HG02870 (cell line): ENCODE data around the gene CXCL14.

ENCODE experiments used
- ATAC-seq: cut with Tn5 transposase; IDR thresholded peaks from one replicate; pipeline ENCODE4 v1.9.1; 2021; ENCODE audit warnings: mild to moderate bottlenecking, moderate library complexity; ENCODE audit not compliant: unreplicated experiment

Gene CXCL14

DNA sequence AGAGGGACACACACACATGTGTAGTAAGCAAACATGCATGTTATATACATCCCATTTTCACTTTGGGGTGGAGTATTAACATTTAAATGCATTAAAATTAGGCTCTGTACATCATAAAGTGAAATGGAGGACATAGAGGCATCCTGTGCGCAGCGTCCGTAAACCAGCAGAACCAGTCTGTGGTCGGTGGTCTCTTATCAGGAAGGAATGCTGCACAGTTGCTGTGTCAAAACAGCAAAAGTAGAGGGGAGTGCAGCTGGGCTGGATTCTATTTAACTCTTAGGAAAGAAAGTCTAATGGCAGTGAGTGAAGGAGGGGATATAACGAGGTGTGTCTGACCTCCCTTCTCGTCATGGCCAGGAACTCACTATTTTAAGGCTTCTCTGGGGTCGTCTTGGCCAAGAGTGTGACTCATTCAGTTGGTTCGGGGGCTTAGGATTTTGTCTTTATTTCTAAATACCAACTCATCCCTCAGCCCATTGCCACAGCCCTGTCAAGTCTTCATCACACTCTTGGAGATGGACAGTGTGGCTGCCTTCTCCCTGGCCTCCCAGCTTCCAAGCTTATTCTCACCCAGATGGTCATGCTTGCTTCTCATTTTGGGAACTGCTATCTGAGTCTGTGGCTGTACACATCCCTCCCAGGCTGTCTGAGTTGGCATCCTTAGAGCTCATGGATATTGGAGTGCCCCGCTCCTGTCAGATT lies 20.1 kb upstream of the CXCL14 start:
- no peak for ATAC-seq

DNA sequence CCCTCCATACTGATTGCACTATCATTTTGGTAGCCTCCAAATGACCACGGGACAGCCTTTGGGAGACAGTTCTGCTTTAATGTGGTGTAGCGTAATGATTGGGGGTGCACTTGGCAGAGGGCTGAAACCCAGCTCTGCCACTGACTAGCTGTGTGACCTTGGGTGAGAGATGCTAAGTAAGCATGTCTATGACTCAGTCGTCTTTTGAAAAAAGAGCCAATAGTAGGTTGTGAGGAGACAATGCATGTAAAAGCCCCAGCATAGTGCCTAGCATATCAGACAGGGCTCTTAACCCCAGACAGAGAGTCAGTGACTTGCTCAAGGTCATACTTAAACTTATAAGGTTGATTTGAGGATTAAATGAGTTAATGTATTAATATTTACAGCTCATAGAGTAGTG lies 18.0 kb upstream of the CXCL14 start:
- ATAC-seq = no peak

DNA sequence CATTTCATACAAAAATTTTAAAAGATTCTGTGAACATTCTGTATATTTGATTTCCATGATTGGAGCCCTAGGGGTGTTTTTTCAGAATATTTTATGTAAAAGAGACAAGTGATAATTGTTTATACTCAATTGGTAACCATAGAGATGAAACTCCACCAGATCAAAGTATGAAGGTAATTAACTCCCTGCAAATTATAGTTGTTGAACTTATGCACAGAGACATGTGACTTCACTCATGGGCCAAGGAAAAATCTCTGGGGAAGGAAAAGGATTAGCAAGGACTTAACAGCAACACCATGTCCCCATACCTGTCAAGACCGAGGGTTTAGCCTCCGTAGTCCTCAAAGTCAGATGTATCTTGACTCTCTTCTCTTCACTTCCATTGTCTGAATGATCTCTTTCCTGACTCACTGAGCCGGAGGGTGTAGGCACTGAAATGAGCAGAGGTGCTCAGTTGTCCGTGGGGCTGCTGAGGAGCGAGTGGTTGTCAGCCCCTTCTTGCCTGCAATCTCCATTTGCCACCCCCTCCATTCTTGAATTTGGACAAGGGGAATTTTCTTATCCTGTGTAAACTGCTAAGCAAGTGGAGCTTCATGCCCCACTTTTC lies 17.5 kb upstream of the CXCL14 start:
- no peak for ATAC-seq

DNA sequence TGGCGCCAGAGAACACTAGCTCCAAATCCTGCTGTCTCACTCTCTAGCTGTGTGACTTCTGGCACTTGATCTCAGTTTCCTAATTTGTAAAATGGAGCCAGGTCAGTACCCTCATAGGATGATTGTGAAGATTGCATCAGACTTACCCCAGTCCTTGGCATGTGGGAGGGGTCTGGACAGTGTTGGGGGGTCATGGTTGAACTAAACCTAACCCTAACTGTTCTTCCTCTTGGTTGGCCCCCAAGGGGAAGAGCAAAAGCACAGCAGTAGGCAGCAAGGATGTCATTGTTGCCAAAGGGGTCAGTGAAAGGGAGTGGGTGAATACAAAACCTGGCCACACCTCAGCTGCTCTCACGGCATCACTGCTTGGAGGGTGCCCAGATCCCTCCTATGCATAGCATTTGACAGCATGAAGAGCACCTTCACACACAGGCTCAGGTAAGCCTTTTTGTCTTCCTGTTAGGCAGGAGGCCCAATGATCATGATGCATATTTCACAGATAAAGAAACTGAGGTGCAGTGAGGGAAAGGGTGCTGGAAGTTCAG lies 15.7 kb upstream of the CXCL14 start:
- no peak for ATAC-seq

DNA sequence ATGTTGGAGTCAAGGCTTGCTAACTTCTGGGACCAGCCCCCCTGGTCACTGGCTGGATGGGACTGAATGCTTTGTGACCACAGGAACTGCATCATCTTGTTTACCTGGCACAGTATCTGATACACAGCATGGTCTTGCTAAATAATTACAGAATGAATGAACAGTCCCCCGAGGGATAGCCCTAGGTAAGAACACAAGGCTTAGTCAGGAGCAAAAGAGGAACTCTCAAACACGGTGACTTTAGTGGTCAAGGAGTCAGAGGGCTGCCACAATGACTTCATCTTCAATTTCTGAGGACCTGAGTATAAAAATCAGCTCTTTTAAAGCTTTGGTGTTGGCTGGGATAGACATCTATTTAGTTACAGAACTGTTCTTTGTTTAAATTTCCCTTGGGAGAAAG lies 15.1 kb upstream of the CXCL14 start:
- ATAC-seq = no peak

DNA sequence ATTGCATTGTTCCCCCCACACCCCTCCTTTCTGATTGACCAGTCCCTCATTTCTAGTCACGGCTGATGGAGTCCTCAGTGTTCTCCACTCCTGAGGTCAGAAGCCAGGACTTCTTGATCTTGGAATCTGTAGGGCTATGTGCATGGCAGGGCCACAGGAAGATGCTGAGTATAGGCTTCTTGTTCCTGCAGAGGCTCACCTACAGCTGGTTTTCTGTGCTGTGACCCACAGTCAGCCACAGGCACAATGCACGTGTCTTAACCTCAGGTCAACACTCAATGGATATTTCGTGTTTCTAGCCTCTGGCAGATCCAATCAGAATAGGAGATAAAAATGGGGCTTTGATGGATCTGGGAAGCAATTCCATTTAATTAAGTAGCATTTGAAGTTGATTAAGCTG lies 14.3 kb upstream of the CXCL14 start:
- no peak for ATAC-seq

DNA sequence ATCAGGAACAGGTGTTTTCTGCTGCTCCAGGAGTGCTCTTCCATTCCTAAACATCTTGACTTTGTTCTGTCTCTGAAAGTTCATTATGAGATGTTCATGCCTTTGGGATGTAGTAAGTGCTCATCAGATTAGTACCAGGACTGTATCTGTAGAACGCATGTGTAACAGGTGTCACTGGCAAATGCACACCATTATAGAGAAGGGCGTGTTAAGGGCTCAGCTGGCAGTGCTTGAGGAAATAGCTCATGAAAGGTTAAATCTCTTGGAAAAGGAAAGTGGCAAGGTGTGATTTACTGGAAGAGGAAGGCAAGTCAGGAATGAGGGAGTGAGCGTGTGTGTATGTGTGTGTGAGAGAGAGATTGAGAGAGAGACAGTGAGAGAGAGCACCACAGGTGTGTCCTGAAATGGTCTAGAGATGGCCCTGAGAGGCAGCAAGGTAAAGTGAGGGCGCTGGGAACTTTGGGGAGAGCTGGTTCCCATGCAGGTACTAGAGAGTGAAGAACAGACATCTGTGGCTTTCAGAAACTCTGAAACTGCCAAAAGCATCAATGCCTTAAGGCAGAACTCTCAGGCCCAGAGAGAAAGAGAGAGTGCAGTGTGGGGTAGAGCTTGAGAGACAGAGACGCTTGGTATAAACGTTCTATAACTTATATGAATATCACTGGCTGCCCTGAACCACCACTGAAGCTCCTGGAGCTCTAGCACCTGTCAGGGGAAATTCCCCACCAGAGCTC lies 13.7 kb upstream of the CXCL14 start:
- peak; percentile 46 for ATAC-seq

DNA sequence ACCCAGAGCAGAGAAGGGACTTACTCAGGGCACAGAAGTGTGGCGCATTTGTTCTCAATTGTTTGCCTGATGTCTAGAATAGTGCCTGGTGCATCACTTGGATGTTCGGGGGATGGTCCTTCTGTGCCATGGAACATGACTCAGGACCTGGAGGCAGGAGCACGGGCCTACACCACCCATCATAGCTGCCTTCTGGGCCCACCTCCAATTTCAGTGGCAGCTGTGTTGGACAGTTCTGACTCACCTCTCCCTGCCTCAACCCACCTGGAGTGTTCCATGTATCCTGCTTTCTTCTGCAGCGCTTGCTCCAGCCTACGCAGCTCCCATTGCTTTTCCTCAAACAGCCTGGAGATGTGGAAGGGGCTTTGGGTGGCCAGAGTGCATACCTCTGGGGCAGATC lies 12.5 kb upstream of the CXCL14 start:
- no peak for ATAC-seq

DNA sequence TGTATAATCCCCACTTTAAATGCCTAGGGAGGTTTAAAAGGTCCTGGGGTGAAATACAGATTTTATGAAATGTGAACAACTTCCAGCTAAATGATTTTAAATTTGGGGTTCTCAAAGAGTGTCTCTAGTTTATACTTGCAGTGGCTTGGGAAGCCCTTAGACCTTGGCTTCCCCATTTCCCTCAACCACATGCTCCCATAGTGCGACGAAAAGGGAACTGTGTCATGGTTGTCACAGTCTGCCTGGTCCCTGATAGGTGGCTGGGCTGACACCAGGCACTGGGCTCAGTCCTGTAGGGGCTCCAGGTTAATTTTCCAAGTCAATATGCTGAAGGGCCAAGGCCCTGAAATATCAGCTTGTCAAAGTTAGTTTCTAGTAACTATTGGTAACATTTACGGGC lies 10.4 kb upstream of the CXCL14 start:
- ATAC-seq = no peak

DNA sequence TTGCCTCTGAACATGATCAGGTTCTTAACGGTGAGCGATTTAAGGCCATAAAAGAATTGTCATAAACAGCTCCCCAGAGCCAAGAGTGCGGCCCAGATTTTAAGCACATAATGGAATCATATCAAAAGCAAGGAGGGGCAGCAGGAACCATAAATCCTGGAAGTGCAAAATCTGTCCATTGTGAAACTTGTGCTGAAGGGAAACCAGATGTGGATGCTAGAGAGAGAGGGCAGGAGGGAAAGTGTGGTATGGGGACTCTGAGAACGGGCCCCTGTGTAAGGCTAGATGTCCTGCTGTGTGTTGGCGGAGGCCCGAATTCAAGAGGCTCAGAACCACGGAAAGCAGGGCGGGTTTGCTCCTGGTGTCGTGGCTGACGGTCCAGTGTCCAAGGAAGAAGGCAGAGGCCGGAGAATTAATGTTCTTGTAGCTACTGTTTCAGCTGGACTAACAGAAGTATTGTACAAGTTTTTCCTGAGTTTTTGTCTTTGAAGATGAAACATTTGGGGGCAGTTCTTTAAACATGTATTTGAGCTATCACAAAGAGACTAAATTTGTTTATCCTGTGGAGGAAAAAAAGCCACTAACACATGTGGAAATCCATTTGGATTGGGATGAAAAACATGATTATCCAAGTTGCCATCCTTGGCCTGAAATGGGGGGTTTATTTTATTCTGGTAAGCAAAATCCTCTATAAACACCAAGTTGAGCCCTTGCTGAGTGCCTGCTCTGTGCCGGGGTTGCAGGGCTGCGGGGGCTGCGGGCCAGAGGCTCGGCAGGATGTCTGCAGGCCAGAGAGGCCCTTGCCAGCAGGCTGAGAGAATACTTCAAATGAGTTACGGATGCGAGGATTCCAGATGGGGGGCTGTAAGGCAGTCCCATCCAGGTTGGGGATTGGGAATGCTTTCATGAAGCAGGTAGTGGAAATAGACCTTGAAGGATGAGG lies 9.2 kb upstream of the CXCL14 start:
- no peak for ATAC-seq

DNA sequence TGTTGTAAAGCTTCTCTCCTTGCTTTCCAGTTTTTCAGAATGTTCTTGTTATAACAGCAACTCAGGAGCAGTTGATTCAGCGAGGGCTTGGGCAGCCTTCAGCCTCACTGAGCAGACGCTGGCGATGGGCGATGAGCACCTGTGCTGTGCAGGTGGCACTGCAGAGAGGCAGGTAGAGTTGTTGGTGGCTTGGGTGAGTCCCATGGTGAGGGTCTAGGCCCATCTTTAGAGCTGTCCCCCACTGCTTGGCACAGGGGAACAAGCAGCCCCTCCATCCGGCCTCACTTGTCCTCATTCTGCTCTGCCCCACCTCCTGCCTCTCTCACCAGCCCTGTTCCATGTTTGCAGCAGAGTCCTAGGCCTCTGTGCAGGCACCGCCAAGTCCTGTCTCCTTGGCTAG lies 6.1 kb upstream of the CXCL14 start:
- ATAC-seq = no peak

DNA sequence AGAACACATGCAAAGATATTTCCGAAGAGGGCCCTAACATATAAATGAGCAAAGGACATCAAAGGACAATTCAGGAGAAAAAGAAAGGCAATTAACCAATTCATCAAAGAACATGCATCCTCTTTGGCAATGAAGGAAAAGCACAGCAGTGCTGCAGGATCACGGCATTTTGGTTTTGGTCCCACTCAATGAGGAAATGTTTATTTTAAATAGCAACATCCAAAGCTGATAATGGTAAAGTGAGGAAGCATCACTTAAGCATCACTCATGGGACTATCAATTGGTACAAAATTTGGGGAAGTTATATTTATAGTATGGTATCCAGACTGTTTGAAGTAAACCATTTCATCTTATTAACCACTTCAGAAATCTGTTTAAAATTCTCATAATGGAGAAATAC lies 5.5 kb upstream of the CXCL14 start:
- ATAC-seq = no peak

DNA sequence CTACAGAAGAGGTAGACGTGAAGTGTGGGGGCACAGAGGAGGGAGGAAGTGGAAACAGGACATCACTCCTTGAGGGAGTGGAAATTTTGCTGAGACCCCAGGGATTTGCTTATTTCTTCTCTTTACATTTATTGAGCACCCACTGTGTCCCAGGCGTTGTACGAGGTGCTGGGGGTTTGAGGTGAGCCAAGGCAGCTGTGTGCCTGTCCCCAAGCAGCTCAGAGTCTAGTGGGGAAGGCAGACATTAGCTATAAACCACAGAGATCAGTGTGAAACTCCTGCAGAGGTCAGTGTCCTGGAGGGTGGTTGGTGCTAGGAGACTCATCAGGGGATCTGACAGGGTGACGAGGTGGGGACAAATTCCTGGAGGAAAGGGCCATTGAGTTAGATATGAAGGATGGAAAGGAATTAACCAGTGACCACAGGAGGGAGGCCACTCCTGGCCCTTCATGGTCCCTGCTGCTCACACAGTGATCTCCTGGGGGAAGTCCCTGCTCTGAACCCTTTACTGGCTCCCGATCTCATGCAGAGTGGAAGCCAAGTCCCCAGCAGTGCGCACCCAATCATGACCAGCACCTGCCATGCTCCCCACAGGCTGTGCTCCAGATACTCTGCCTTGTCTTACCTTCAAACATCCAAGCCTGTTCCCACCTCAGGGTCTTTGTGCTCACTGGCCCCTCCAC lies 3.4 kb upstream of the CXCL14 start:
- no peak for ATAC-seq

DNA sequence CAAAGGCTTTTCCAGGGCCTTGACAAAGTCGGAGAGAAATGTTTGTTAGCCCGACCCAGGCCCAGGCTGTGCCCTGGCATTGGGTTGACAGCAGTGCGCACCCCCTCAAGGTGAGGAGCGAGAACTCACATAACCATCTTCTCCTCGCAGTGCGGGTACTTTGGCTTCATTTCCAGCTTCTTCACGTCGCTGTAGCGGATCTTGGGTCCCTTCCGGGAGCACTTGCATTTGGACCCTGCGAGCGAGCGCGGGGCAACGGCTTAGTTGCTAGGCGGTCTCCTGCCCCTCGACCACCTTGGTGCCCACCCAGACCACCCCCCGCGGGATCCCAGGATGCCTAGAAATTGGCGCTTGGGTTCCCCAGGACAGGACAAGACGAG lies 496 bp downstream of the CXCL14 start:
- ATAC-seq = no peak

DNA sequence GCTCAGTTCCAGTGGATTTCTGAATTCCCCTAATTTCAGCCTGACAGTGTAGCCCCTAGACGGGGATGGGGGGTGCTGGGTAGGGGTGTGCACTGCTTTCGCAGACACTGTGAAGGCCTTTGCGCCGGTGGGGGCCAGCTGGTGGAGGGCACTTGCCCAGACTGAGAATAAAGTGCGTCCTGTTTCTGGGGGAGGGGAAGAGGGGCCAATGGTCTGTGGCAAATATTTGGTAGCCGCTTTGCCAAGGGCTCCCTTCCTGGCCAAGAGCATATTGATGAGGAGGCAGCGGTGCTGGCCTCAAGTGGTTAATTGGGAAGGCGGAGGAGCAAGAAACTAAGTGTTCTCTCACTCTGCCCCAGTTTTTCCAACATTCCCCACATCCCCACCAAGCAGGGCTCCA lies 1.4 kb downstream of the CXCL14 start:
- no peak for ATAC-seq

DNA sequence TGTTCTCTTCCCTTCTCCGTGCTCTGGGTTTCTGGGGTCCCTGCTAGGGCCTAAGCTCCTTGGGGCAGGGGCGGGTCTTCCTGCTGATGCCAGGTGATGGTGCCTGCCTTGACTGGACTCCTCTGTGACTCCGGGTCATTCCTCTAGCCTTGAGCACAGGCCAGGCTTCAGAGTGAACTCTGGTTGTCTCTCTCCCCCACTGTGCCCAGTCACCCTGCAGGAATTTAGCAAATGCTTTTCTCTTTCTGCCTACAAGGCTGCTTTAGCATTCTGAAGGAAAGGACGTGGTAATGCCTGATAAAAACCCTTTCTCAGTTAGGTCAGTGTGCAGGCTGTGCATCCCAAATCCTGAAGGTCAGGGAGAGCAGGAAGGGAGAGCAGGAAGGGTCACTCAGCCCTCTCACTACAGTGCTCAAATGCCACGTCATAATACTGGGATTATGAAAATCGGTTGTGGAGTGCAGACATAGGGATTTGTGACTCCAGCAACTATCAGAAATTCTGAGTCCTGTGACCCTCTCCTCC lies 2.7 kb downstream of the CXCL14 start:
- no peak for ATAC-seq

DNA sequence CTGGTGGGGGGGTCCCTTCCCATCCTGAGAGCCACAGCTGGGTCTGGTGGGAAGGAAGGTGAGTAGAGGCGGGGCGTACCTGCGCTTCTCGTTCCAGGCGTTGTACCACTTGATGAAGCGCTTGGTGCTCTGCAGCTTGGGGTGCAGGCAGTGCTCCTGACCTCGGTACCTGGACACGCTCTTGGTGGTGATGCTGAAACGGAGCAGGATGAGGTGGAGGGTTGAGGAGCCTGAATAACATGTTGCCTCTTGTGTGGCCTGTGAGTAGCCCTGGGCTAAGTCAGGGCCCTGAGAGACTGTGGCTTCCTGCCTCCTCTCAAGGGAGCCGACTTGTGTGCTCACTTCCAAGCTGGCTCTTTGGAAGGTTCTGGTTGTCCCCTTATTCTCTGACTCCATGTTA lies 4.3 kb downstream of the CXCL14 start:
- no peak for ATAC-seq

DNA sequence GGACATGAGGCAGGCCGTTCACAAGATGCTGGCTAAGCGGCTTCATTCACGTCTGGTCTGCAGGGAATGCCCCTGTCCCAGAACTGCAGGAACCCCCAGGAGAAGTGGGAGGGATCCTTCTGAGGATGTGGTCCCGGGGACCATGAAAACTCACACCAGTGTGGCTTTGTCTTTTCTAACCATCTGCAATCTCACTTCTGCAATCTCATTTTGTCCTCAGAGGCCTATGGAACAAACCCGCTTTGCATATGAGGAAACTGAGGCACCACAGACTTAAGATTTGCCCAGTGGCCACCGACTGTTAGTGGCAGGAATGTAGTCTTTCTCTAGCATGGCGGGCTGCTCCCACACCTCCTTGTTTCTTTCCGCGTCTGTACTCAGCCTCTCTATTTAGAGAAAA lies 6.9 kb downstream of the CXCL14 start:
- ATAC-seq = no peak

DNA sequence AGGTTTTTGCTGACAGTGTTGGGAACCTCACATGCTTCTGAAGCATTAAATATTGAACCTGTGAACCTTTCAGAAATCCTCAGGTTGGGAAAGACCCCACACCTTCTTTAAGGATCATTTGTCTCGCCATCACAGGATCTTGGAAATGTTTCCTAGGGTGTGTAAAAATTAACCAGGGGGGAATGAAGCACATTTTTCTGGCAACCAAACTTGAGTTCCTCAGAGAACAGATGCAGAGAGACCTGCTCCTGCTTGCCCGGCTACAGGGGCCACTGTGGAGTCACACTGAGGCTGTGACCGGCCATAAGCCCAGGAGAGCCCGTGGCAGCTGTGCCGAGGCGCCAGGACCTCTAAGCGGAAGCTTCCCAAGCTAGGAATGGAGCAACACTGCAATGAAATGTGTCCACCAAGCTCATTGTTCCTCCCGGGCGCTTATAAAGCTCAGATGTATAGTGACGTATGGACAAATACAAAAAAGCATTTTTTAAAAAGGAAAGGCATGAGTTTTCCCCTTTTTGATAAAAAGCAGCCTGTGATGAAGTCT lies 7.7 kb downstream of the CXCL14 start:
- ATAC-seq = no peak

DNA sequence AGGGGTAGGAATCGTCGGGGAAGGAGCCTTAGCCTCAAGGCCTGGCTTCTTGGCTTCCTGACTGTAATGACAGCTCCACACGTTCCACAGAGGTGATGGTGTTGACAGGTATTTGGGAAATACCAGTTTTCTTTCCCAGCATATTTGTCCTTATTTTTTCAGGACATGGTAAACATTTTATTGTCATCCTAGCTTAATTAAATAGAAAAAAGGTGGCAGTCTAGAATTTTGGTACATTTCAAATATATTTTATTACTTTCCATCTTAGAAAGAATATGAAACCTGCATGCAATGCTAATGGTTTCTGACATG lies 8.4 kb downstream of the CXCL14 start:
- ATAC-seq = no peak
